HepG2 (cell line): ENCODE data around the gene NCR3LG1. TPM values are rescaled to one million over a fixed set of nuclear protein-coding genes. Genes with fewer than 3 reads are reported as not detected.

Experiments used
- BRD4 ChIP-seq: sonication (generic); formaldehyde crosslinking; IDR thresholded peaks from 2 replicates; pipeline ENCODE4 v1.4.0; 2020; ENCODE audit warnings: missing genetic modification reagents
- CAMTA2 ChIP-seq: sonication (generic); formaldehyde crosslinking; IDR thresholded peaks from 2 replicates; pipeline ENCODE4 v1.4.0; 2020; ENCODE audit warnings: mild to moderate bottlenecking, missing genetic modification reagents, borderline replicate concordance
- ERF ChIP-seq: IDR thresholded peaks from 2 replicates; pipeline ENCODE4 v1.6.1; 2018; ENCODE audit warnings: missing biosample characterization, missing genetic modification reagents
- FOXK1 ChIP-seq: sonication (generic); formaldehyde crosslinking; IDR thresholded peaks from 2 replicates; pipeline ENCODE4 v1.4.0; 2020; ENCODE audit warnings: low read depth, missing genetic modification reagents, borderline replicate concordance
- HMGXB4 ChIP-seq, 2 experiments: sonication (generic) in 1 of 2; formaldehyde crosslinking in 1 of 2; IDR thresholded peaks; 2 replicates each; pipeline versions ENCODE4 v1.4.0 to v1.6.1; 2018 to 2020; ENCODE audit warnings: missing genetic modification reagents in 2 of 2, borderline replicate concordance in 1 of 2, low read depth in 1 of 2, mild to moderate bottlenecking in 1 of 2, missing biosample characterization in 1 of 2
- PHF21A ChIP-seq: sonication (generic); formaldehyde crosslinking; IDR thresholded peaks from 2 replicates; pipeline ENCODE4 v1.5.0; 2020; ENCODE audit warnings: mild to moderate bottlenecking, missing genetic modification reagents
- RXRB ChIP-seq: IDR thresholded peaks from 2 replicates; pipeline ENCODE4 v1.6.1; 2016; ENCODE audit warnings: borderline replicate concordance, missing genetic modification reagents, missing compliant biosample characterization
- SALL1 ChIP-seq: sonication (generic); formaldehyde crosslinking; IDR thresholded peaks from 2 replicates; pipeline ENCODE4 v1.8.0; 2022; ENCODE audit warnings: mild to moderate bottlenecking, missing genetic modification reagents
- SRY ChIP-seq: sonication (generic); formaldehyde crosslinking; IDR thresholded peaks from 2 replicates; pipeline ENCODE4 v1.8.0; 2022; ENCODE audit warnings: mild to moderate bottlenecking, missing genetic modification reagents
- SSRP1 ChIP-seq: IDR thresholded peaks from 2 replicates; pipeline ENCODE4 v1.6.1; 2016; ENCODE audit warnings: control low read depth
- TBP ChIP-seq: sonication (generic); formaldehyde crosslinking; IDR thresholded peaks from 2 replicates; pipeline ENCODE4 v1.5.0; 2020; ENCODE audit warnings: missing genetic modification reagents
- THRA ChIP-seq: sonication (generic); formaldehyde crosslinking; IDR thresholded peaks from 2 replicates; pipeline ENCODE4 v1.4.0; 2020; ENCODE audit warnings: missing genetic modification reagents, borderline replicate concordance
- TRIM22 ChIP-seq: fragments of 450-650 bp; IDR thresholded peaks from 2 replicates; pipeline ENCODE4 v1.6.1; 2017
- ZEB1 ChIP-seq: IDR thresholded peaks from 2 replicates; pipeline ENCODE4 v1.6.1; 2012; ENCODE audit warnings: mild to moderate bottlenecking, low read depth, inconsistent platforms; ENCODE audit not compliant: insufficient replicate concordance
- ZFP1 ChIP-seq: IDR thresholded peaks from 2 replicates; pipeline ENCODE4 v1.6.1; 2016
- ZNF142 ChIP-seq: sonication (generic); formaldehyde crosslinking; IDR thresholded peaks from 2 replicates; pipeline ENCODE4 v1.4.0; 2020; ENCODE audit warnings: missing genetic modification reagents
- ZNF274 ChIP-seq: sonication (generic); formaldehyde crosslinking; IDR thresholded peaks from 2 replicates; pipeline ENCODE4 v1.5.1; 2020; ENCODE audit warnings: mild to moderate bottlenecking, missing genetic modification reagents
- ZNF33A ChIP-seq: sonication (generic); formaldehyde crosslinking; IDR thresholded peaks from 2 replicates; pipeline ENCODE4 v1.5.1; 2020; ENCODE audit warnings: missing genetic modification reagents, mild to moderate bottlenecking, moderate library complexity, borderline replicate concordance
- ZNF451 ChIP-seq: sonication (generic); formaldehyde crosslinking; IDR thresholded peaks from 2 replicates; pipeline ENCODE4 v1.5.0; 2020; ENCODE audit warnings: mild to moderate bottlenecking, missing genetic modification reagents
- ZNF543 ChIP-seq: sonication (generic); formaldehyde crosslinking; IDR thresholded peaks from 2 replicates; pipeline ENCODE4 v1.4.0; 2020; ENCODE audit warnings: mild to moderate bottlenecking, missing genetic modification reagents
- ZNF607 ChIP-seq: sonication (generic); formaldehyde crosslinking; IDR thresholded peaks from 2 replicates; pipeline ENCODE4 v1.5.1; 2020; ENCODE audit warnings: missing genetic modification reagents, mild to moderate bottlenecking, borderline replicate concordance
- polyA plus RNA-seq, 8 experiments: library from polyadenylated mRNA; depleted of rRNA in 3 of 8; stranded (reverse) in 7 of 8; unstranded in 1 of 8; fragments of >200 nt; fragmentation: Illumina TruSeq in 4 of 8; extraction: Trizol in 4 of 8; gene quantifications; 2 replicates each; pipeline versions ENCODE4 v1.2.1 to v1.2.3, GENCODE V29; 2011 to 2016; ENCODE audit warnings: low read depth in 4 of 8, missing spikeins in 1 of 8, mixed read lengths in 1 of 8; ENCODE audit not compliant: insufficient read depth in 1 of 8
- total RNA-seq, 5 experiments: library from RNA; depleted of rRNA; stranded (reverse); fragments of >200 nt; fragmentation: Illumina TruSeq; extraction: Trizol; gene quantifications; 2 replicates each; pipeline ENCODE4 v1.2.3, GENCODE V29; 2016; ENCODE audit warnings: low read depth in 1 of 5

NCR3LG1 gene
- total and polyA plus RNA-seq, 2 of the 13 experiments (the other 11 are each of a cell fraction or from before 2014, with no cell fraction given): 16.1 to 25.1 TPM

GRCh38 chr11:17384002-17384511 is 32.5 kb downstream of the NCR3LG1 start (continued):
- TF ChIP-seq SALL1 (CRISPR knock-in tag) (0 out of 2 replicates have a peak, but pooled peaks have one; percentile 10), SRY (CRISPR knock-in tag) (no peak), CAMTA2 (CRISPR knock-in tag) (no peak), FOXK1 (no peak), THRA (0 out of 2 replicates have a peak, but pooled peaks have one; percentile 30), TRIM22 (no peak), ZNF451 (CRISPR knock-in tag) (no peak), ERF (CRISPR knock-in tag) (no peak), ZNF607 (no peak), BRD4 (CRISPR knock-in tag) (no peak), ZNF543 (no peak), PHF21A (no peak), ZNF33A (no peak), HMGXB4 (CRISPR knock-in tag; IDR thresholded peaks at IDR 0.05; ENCODE audit: borderline replicate concordance in 1 of 2, low read depth in 1 of 2) (no peak), SSRP1 (CRISPR knock-in tag) (peak; percentile 20; the same call in 1 of the 2 replicates), ZNF274 (CRISPR knock-in tag) (no peak), ZNF142 (CRISPR knock-in tag) (no peak), RXRB (CRISPR knock-in tag) (peak; percentile 31; the same call in 1 of the 2 replicates), ZEB1 (no peak), TBP (CRISPR knock-in tag) (no peak), ZFP1 (no peak)
